Measurements from ENCODE around the gene PKP4. TPM values are rescaled to one million over a fixed set of nuclear protein-coding genes. Genes with fewer than 3 reads are reported as not detected.

The PKP4 gene
- total RNA-seq, 1 experiment from 2014 or later, result 67.7 TPM

DNA sequence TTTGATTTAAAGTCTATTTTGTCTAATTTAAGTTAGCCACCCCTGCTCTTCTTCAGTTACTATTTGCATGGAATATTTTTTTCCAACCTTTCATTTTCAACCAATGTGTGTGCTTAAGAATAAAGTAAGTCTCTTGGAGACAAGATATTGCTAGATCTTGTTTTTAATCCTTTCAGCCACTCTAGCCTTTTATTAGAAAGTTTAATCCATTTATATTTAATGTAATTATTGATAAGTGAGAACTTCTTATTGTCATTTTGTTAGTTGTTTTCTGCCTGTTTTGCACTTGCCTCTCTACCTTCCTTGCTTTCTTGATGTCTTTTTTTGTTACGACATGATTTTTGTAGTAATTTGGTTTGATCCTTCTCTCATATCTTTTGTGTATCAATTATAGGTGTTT, 46.6 kb upstream of the PKP4 start:
- Histone ChIP-seq H3K27ac (ENCODE audit: low read depth, low read length, poor library complexity, severe bottlenecking) (no peak overlapping the region), H3K4me3 (ENCODE audit: low read depth, low read length, poor library complexity, severe bottlenecking) (no peak overlapping the region), H3K9me3 (ENCODE audit: low read depth, low read length, poor library complexity, severe bottlenecking) (peaks cover 12% of the 10 kb centered on the region), H3K4me1 (ENCODE audit: insufficient read depth, low read length, poor library complexity, severe bottlenecking) (no peaks in the 10 kb centered on the region), H3K27me3 (replicated peaks; ENCODE audit: insufficient read depth, low read depth, low read length, poor library complexity) (no peaks in the 10 kb centered on the region), H3K36me3 (ENCODE audit: insufficient read depth, low read length, poor library complexity, severe bottlenecking) (no peaks in the 10 kb centered on the region)
- BruUV-seq (replicated peaks), result no TSS peak
- intact Hi-C loops (cut with micrococcal nuclease; ENCODE audit: unreplicated experiment), result no loop called here
- no peak for TF ChIP-seq CTCF (conservative IDR thresholded peaks at IDR 0.05; ENCODE audit: low read depth, low read length)
- TF ChIP-seq EZH2 (IDR thresholded peaks at IDR 0.05; ENCODE audit: borderline replicate concordance, low read depth, low read length, poor library complexity, severe bottlenecking), result no peak
- CTCF ChIA-PET, result no interaction called here
- DNase-seq (ENCODE audit: low spot score), result no peak
- POLR2A ChIA-PET (ENCODE audit: low non-redundant PET), result no interaction called here

- POLR2A ChIA-PET (ENCODE audit: low non-redundant PET), result no interaction called here
- no peak overlapping the region for H3K27ac ChIP-seq (ENCODE audit: low read depth, low read length, poor library complexity, severe bottlenecking)
- intact Hi-C loops (cut with micrococcal nuclease; ENCODE audit: unreplicated experiment), result no loop called here
- no peaks in the 10 kb centered on the region for H3K27me3 ChIP-seq (replicated peaks; ENCODE audit: insufficient read depth, low read depth, low read length, poor library complexity)
- no peaks in the 10 kb centered on the region for H3K36me3 ChIP-seq (ENCODE audit: insufficient read depth, low read length, poor library complexity, severe bottlenecking)
- BruUV-seq (replicated peaks), result no TSS peak
- TF ChIP-seq CTCF (conservative IDR thresholded peaks at IDR 0.05; ENCODE audit: low read depth, low read length) (no peak), EZH2 (IDR thresholded peaks at IDR 0.05; ENCODE audit: borderline replicate concordance, low read depth, low read length, poor library complexity, severe bottlenecking) (no peak)
- DNase-seq (ENCODE audit: low spot score), result no peak
- peaks cover 12% of the 10 kb centered on the region for H3K9me3 ChIP-seq (ENCODE audit: low read depth, low read length, poor library complexity, severe bottlenecking)
- CTCF ChIA-PET, result no interaction called here
- H3K4me3 ChIP-seq (ENCODE audit: low read depth, low read length, poor library complexity, severe bottlenecking), result no peak overlapping the region
- no peaks in the 10 kb centered on the region for H3K4me1 ChIP-seq (ENCODE audit: insufficient read depth, low read length, poor library complexity, severe bottlenecking)
Observed at GRCh38 chr2:158411748-158412147, 45.0 kb upstream of the PKP4 start.

- no peaks in the 10 kb centered on the region for H3K4me1 ChIP-seq (ENCODE audit: insufficient read depth, low read length, poor library complexity, severe bottlenecking)
- H3K4me3 ChIP-seq (ENCODE audit: low read depth, low read length, poor library complexity, severe bottlenecking), result no peak overlapping the region
- TF ChIP-seq CTCF (conservative IDR thresholded peaks at IDR 0.05; ENCODE audit: low read depth, low read length) (no peak), EZH2 (IDR thresholded peaks at IDR 0.05; ENCODE audit: borderline replicate concordance, low read depth, low read length, poor library complexity, severe bottlenecking) (no peak)
- no peak for DNase-seq (ENCODE audit: low spot score)
- no peaks in the 10 kb centered on the region for H3K27me3 ChIP-seq (replicated peaks; ENCODE audit: insufficient read depth, low read depth, low read length, poor library complexity)
- no peaks in the 10 kb centered on the region for H3K36me3 ChIP-seq (ENCODE audit: insufficient read depth, low read length, poor library complexity, severe bottlenecking)
- intact Hi-C loops (cut with micrococcal nuclease; ENCODE audit: unreplicated experiment), result no loop called here
- H3K27ac ChIP-seq (ENCODE audit: low read depth, low read length, poor library complexity, severe bottlenecking), result no peak overlapping the region
- POLR2A ChIA-PET (ENCODE audit: low non-redundant PET), result no interaction called here
- BruUV-seq (replicated peaks), result no TSS peak
- CTCF ChIA-PET, result no interaction called here
- H3K9me3 ChIP-seq (ENCODE audit: low read depth, low read length, poor library complexity, severe bottlenecking), result peaks cover 12% of the 10 kb centered on the region
Observed at GRCh38 chr2:158412206-158412605, 44.5 kb upstream of the PKP4 start.

Measured in A673 (cell line).